ENCODE measurements around the gene RNF217. TPM values are rescaled to one million over a fixed set of nuclear protein-coding genes. Genes with fewer than 3 reads are reported as not detected.

RNF217 gene
- polyA plus RNA-seq, 1 donor (not counting 4 experiments of a cell fraction or from before 2014, with no cell fraction given), result 44.0 TPM

GRCh38 chr6:124955108-124955856, 7.0 kb upstream of the RNF217 start:
- H3K9me3 ChIP-seq (ENCODE audit: control insufficient read depth, low read depth, low read length), result no peaks in the 10 kb centered on the region
- peaks cover 2% of the 10 kb centered on the region for H3K79me2 ChIP-seq (ENCODE audit: control insufficient read depth, insufficient read depth, low read length)
- TF ChIP-seq CTCF (optimal IDR thresholded peaks at IDR 0.05 in 1 of 3, IDR thresholded peaks at IDR 0.05 in 1 of 3, conservative IDR thresholded peaks at IDR 0.05 in 1 of 3; ENCODE audit: extremely low read depth in 1 of 3, insufficient read depth in 2 of 3, low read length in 3 of 3) (no peak), EZH2 (IDR thresholded peaks at IDR 0.05; ENCODE audit: low read length) (no peak)
- H3K9ac ChIP-seq (ENCODE audit: control insufficient read depth, extremely low read depth, insufficient read depth, low read length), result no peak overlapping the region
- FAIRE-seq (no peak), DNase-seq (ENCODE audit: low read depth, low spot score) (no peak)
- no peak overlapping the region for H3K4me2 ChIP-seq (ENCODE audit: control insufficient read depth, extremely low read depth, insufficient read depth, low read depth, low read length)
- H3K27me3 ChIP-seq (ENCODE audit: control insufficient read depth, extremely low read depth, insufficient read depth, low read length), result no peaks in the 10 kb centered on the region
- H3K9me1 ChIP-seq (ENCODE audit: control insufficient read depth, extremely low read depth, insufficient read depth, low read length), result no peaks in the 10 kb centered on the region
- no peaks in the 10 kb centered on the region for H4K20me1 ChIP-seq (ENCODE audit: control insufficient read depth, extremely low read depth, insufficient read depth, low read length)
- no peak overlapping the region for H2AFZ ChIP-seq (ENCODE audit: control insufficient read depth, low read length)
- peaks cover 15% of the 10 kb centered on the region for H3K4me1 ChIP-seq (ENCODE audit: control insufficient read depth, extremely low read depth, insufficient read depth, low read length)
- no peak overlapping the region for H3K4me3 ChIP-seq (ENCODE audit: control insufficient read depth in 2 of 3, extremely low read depth in 1 of 3, insufficient read depth in 2 of 3, low read depth in 1 of 3, low read length in 3 of 3)
- dilution Hi-C loops (cut with MboI; ENCODE audit: extremely low pct_ligation_motif_present, low sequenced_read_pairs), result no loop called here
- no peaks in the 10 kb centered on the region for H3K36me3 ChIP-seq (ENCODE audit: control insufficient read depth in 2 of 2, extremely low read depth in 1 of 2, insufficient read depth in 2 of 2, low read length in 2 of 2)
- no peak overlapping the region for H3K27ac ChIP-seq (ENCODE audit: control insufficient read depth, insufficient read depth, low read length)

- H3K79me2 ChIP-seq (ENCODE audit: control insufficient read depth, insufficient read depth, low read length), result peaks cover 2% of the 10 kb centered on the region
- H3K4me2 ChIP-seq (ENCODE audit: control insufficient read depth, extremely low read depth, insufficient read depth, low read depth, low read length), result no peak overlapping the region
- no peaks in the 10 kb centered on the region for H4K20me1 ChIP-seq (ENCODE audit: control insufficient read depth, extremely low read depth, insufficient read depth, low read length)
- H3K4me3 ChIP-seq (ENCODE audit: control insufficient read depth in 2 of 3, extremely low read depth in 1 of 3, insufficient read depth in 2 of 3, low read depth in 1 of 3, low read length in 3 of 3), result no peak overlapping the region
- no peaks in the 10 kb centered on the region for H3K9me1 ChIP-seq (ENCODE audit: control insufficient read depth, extremely low read depth, insufficient read depth, low read length)
- H3K4me1 ChIP-seq (ENCODE audit: control insufficient read depth, extremely low read depth, insufficient read depth, low read length), result peaks cover 20% of the 10 kb centered on the region
- H3K9ac ChIP-seq (ENCODE audit: control insufficient read depth, extremely low read depth, insufficient read depth, low read length), result no peak overlapping the region
- no peak overlapping the region for H3K27ac ChIP-seq (ENCODE audit: control insufficient read depth, insufficient read depth, low read length)
- H3K27me3 ChIP-seq (ENCODE audit: control insufficient read depth, extremely low read depth, insufficient read depth, low read length), result no peaks in the 10 kb centered on the region
- DNase-seq (ENCODE audit: low read depth, low spot score), result no peak
- dilution Hi-C loops (cut with MboI; ENCODE audit: extremely low pct_ligation_motif_present, low sequenced_read_pairs), result no loop called here
- no peak overlapping the region for H2AFZ ChIP-seq (ENCODE audit: control insufficient read depth, low read length)
- TF ChIP-seq EZH2 (IDR thresholded peaks at IDR 0.05; ENCODE audit: low read length) (no peak), CTCF (optimal IDR thresholded peaks at IDR 0.05 in 1 of 3, IDR thresholded peaks at IDR 0.05 in 1 of 3, conservative IDR thresholded peaks at IDR 0.05 in 1 of 3; ENCODE audit: extremely low read depth in 1 of 3, insufficient read depth in 2 of 3, low read length in 3 of 3) (no peak)
- H3K36me3 ChIP-seq (ENCODE audit: control insufficient read depth in 2 of 2, extremely low read depth in 1 of 2, insufficient read depth in 2 of 2, low read length in 2 of 2), result no peaks in the 10 kb centered on the region
- peak; percentile 56 for FAIRE-seq
- no peaks in the 10 kb centered on the region for H3K9me3 ChIP-seq (ENCODE audit: control insufficient read depth, low read depth, low read length)
These were observed 6.2 kb upstream of the RNF217 start for GRCh38 chr6:124956018-124956417.
